ENCODE results near the gene FSTL5.

GRCh38 chr4:161442921-161443320, 720.9 kb downstream of the FSTL5 start:
- no peak for TF ChIP-seq CTCF (IDR thresholded peaks at IDR 0.05)
- TF ChIP-seq EP300 (IDR thresholded peaks at IDR 0.05), result no peak
- TF ChIP-seq POLR2A (IDR thresholded peaks at IDR 0.05), result no peak
